HG03457 (cell line): ENCODE data around the gene ANXA5.
A peak's percentile ranks its signal among the peaks of the same experiment; 100 is the strongest.
"Not testable (repeated sequence)": the region's sequence is repeated elsewhere in the genome, so short reads cannot be mapped to it uniquely, and the experiment has no call there.

ENCODE experiments used
- ATAC-seq: cut with Tn5 transposase; IDR thresholded peaks from one replicate; pipeline ENCODE4 v1.9.1; 2021; ENCODE audit warnings: moderate number of reproducible peaks; ENCODE audit not compliant: unreplicated experiment

The ANXA5 gene

DNA sequence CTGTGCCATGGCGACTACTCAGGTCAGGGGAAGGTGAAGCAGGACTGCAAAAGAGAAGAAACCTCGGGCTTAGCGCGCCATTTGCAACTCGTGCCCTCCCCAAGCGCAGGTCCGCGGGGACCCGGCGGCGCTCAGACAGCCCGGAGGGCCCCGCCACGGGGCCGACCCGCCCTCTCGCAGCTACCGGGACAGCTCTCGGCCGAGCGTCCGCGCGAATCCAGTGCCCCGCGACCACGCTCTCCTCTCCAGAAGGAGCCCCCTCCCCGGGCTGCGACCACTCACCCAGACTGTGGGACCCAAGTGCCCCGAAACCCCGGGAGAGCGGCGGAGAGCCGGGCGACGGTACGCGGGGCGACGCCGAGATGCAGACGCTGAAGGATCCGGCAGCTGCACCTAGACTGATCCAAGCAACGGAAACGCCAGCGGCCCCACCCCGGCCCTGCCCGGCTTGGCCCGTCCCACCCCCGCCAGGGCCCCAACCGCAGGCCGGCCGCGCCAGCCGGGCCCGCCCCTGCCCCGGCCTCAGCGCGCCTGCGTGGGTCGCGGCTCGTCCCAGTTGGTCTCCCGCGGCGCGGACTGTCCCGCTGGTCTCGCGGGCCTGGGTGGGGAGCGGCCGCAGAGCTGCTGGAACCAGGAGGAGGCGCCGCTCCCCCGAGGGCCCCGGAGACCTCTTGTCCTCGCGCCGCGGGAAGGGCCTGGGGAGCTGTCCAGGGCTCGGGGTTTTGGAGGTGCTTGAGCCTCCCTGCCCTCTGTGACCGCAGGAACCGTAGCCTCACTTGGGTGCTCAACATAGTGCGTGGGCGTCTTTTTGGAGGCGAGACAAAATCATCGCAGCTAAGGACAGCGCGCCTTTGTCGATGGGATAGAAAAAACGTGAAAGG lies at the start of gene ANXA5:
Gene ANXA5 (minus strand): TSS at position 400 of the 881 bp plus-strand sequence. CDS start 391 bp downstream, at position 9.
- peak; percentile 87 for ATAC-seq

DNA sequence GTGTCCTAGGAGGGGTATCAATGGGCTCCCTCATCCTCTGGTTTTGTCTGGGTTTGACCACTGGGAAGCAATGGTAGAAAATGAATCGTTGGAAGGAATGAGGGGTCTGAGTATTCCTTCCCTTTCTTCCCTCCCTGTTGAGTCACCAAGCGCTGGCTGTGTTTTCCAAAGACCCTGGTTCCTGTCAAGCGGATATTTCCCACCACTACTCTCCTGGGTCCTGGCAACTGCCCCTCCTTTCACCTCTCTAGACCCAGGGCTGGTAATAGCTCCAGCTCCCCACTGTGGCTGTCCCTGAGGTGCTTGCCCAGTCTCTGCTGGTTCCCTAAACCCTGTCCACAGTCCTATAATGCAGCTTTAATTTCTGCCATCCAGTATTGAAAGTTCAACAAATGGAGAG lies 46.0 kb upstream of the ANXA5 start:
- ATAC-seq = no peak

DNA sequence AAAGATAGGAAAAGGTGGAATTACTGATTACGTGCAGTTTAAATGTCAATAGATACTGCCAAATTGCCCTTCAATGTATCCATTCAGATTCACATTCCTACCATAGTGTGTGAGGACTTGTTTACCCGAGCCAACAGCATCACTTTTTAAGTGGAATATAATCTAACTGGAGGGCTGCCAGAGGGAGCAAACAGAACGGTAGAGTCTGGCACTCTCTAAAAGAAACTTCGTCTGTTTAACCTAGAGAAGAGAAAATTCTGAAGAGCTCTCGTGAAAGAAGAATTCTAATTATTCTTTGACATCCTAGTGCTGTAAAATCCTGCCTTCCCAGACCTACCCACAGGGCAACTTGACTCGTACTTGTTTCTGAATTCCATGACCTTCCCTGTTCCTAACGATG lies 45.0 kb upstream of the ANXA5 start:
- ATAC-seq = no peak

DNA sequence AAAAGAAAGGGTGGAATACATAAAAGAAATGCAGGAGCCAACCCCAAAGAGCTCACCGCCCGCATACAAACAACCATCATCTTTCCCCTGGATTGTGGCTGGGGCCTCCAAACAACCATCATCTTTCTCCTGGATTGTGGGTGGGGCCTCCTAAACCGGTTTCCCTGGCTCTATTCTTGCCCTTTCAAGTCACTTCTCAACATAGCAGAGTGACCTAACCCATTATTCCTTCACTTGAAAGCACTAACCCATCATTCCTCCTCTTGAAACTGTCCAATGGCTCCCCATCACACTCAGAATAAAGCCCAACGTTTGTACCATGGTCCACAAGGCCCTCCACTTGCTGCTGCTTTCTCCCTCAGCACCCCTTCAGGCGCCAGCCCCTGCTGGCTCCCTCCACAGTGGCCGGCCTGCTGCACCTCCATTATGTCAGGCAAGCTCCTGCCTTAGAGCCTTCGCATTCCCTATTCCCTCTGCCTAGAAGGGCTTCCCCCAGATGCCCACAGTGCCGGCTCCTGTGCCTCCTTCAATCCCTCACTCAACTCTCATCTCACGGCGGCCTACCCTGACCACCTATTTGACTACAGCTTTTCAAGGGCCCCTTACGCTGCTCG lies 44.1 kb upstream of the ANXA5 start:
- no peak for ATAC-seq

DNA sequence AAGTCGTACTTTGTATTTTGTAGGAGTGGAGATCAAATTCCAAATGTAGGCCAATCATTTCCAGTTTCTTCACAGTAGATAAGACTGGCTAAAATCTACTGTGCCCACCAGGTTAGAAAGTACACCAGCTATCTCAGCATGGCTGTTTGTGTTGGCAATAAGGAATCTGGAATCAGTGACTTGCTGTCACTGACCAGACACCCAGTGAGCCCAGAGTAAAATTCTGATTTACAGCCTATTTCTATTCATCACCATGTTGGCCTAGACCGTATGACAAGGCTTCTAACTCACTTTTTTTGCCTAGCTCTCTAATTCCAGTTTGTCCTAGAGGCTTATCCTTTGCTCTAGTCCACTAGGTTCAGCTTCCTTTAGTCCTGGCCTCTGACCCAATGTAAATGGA lies 42.8 kb upstream of the ANXA5 start:
- ATAC-seq = no peak

DNA sequence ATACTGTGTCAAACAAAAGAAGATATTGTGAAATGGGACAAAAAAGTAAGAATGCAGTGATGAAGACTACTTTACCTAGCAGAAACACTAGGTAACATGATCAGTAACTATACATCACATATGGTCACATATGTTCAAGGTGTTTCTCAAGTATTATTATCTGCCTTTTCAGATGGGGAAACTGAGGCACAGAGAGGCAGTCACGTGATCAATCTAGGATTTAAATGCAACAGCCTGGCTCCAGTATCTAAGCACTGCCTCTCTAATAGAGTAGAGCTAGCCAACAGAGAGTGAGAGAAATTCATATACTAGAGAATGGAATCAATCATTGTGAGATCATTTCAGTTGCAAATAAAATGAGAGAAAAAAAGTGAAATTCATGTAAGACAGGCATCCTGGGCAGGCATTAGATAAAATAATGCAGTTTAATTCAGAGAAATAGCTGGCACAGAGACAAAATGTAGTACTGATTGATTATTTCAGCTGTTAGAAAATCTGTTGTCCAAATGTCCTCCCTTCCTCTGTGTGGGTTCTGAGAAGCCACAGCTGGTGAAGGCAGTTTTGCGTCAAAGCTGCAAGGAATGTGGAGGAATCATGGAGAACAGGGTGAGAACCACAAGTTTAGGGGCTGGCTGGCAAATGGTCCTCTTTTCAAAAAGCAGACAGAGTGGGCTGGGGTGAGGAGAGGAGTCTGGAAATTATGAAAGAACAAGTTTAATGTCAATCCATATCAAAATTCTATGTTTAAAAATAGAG lies 42.2 kb upstream of the ANXA5 start:
- no peak for ATAC-seq

DNA sequence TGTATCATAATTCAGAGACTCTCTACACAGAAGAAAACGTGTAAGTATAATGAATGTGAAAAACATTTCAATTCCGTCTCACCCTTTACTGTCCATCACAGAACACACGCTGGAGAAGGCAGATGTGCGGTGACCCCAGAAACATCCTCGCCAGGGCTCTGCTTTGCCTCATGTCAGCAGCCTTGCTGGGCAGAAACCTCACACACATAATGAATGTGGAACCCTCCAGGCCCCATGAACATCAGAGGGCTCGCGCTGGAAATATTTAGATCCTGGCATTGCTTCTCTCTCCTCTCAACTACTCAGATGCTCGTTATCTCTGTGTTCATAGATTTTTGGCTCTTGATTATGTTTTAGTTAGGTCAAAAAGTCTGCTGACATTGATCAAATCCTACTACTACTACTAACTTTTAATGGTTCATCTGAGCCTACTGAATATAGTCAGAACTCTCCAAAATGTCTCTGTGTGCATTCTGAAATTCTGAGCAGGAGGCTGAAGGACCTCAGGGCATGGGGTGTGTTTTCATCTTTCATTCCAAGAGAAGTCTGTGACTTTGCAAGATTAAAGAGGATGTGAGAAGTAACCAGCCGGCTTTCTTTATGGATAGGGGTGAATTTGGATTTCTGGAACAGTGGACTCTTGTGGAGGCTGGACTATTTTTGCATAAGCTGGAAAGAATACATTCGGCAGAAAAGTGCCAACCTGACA lies 41.2 kb upstream of the ANXA5 start:
- no peak for ATAC-seq

DNA sequence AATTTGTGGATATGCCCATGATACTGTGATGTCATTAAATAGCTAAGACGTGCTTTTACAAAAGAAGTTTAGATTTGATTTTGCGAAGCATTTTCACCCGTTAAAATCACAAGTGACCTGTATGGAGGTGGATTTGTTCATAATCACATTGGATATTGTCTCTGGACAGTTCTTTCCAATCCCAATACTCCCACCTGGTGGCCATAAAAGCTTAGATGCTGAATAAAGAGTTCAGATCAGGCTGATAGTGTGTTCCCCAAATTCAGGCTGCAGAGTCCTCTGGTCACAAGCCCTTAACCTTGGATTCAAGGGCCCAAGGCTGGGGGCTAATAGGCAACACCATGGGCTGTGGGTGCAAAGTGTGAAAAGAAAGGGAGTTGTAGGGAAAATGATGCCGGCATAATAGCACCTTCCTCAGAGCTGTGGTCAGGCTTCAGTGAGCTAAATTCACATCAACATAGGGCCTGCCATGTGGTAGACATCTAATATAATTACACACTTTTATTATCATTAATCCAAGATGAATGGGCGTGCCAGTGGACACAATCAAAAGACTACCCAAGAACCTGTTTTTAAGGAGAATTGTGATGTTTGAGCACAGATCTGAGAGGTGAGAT lies 40.1 kb upstream of the ANXA5 start:
- ATAC-seq = no peak

DNA sequence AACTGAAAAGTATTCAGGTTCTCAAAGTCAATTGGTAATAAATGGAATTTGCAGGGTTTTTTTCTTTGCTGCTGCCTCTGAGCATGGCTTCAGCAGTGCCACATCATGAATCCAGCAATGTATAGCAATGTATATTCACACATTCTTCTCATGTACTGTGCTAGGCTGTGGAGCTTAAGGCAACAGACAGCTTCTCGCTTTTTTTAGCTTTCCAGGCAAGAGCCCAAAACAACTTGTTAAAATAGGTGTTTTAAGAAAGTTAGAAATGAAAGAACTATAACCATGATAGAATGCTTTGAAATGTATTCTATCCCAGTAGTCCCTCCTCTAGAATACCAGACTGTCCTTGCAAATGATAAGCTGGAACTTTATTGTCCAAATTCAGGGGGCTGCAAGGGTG lies 37.8 kb upstream of the ANXA5 start:
- ATAC-seq = no peak

DNA sequence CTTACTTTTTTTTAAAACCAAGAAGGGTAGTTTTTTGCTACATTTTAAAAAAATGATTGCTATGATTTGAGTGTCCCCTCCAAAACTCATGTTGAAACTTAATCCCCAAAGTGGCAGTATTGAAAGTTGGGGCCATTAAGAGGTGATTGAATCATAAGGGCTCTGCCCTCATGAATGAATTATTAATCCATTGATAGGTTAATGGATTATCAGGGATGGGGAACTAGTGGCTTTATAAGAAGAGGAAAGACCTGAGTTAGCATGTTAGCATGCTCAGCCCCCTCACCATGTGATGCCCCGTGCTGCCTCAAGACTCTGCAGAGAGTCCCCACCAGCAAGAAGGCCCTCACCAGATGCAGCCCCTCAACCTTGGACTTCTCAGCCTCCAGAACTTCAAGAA lies 37.2 kb upstream of the ANXA5 start:
- no peak for ATAC-seq

DNA sequence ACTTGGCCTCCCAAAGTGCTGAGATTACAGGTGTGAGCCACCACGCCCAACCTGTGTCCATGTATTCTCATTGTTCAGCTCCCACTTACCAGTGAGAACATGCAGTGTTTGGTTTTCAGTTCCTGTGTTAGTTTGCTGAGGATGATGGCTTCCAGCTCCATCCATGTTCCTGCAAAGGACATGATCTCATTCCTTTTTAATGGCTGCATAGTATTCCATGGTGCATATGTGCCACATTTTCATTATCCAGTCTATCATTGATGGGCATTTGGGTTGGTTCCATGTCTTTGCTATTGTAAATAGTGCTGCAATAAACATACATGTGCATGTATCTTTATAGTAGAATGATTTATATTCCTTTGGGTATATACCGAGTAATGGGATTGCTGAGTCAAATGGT lies 33.0 kb upstream of the ANXA5 start:
- not testable (repeated sequence) for ATAC-seq

DNA sequence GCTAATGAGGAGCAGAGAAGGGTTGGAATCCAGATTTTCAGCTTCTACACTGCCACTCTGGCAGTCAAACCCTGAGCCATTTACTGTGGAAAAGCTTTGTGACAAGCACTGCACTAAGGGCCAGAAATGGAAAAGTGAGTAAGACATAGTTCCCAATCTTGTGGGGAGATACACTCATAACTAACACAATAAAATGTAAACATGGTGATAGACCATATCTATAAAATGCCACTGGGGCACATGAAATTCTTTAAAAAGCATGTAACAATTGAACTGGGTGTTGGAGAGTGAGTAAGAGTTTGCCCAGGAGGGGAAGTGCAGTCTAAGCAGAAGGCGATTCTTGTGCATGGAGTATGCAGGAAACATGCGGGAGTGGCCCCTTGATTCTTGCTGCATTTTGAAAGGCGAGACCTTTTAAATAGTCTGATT lies 32.0 kb upstream of the ANXA5 start:
- ATAC-seq = no peak

DNA sequence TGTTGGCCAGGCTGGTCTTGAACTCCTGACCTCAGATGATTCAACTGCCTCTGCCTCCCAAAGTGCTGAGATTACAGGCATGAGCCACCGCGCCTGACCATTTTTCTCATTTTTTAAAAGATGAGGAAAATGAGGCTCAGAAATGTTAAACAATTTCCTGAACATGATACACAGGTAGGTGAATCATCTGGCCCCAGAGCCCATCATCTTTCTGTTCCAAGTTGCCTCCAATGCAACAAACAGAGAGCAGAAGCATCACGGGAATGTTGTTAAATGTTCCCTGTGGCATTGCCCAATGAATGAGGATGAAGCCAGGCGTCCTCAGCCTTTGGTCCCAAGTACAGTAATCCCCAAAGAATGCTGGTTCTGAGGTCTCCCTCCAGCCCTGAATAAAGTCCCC lies 31.3 kb upstream of the ANXA5 start:
- ATAC-seq = no peak

DNA sequence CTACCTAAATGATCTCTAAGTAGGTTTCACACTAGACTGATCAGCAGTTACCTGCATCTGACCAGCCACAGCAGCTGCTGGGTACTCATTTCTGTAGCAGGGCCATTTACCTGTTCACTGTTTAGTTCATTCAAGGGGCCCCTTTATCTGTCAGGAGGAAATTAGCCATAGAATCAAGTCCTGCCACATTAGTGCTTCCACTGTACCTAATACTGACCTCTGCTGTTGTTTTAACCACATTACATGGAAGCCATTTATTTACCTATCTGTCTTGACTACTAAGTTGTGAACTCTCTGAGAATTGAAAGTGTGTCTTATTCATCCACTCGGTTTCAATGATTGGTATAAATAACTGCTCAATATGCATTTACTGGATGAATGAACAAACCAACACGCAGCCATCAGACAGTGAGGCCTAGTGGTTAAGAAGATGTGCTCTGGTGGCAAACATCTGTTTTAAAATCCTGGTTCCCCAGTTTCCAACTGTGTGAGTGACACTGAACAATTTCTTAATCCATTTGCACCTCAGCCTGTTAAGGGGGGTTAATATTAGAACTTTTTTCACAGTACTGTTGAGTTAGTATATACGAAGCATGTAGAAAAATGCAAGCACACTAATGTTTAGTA lies 30.0 kb upstream of the ANXA5 start:
- peak; percentile 98 for ATAC-seq

DNA sequence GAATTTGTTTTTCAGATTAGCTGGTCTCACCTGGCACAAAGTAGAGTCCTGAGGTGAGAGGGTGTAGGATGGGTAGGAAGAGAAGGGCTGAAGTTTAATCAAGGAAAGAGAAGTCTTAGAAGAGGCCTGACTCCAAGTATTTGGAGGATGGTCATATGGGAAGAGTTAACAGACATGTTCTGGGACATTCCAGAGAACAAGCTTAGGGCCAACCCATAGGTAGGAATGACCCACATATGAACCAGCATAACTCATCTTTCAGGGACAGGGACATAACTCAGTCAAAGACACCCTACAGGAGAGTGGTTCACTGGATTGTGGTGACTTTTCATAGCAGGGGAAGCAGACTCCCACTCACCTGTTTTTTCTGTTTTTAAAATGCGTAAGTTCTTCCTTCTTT lies 27.9 kb upstream of the ANXA5 start:
- ATAC-seq = no peak

DNA sequence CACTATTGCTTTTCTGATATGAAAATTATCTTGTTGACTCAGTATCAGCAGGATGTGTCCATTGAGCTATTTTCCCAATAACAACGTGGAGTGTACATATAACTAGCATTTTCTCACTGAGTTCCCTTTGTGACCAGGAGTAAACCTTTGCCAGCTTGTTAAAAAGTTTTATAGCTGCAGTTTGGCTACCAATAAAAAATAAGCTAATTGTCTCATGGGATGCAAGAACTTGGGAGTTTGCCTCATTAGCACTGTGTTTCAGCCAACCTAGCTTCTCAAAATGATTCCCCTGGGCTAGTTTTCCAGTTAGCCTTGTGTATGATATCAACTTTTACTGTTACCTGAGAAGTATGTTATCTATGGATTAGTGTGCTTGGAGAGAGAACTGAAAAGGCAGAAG lies 24.9 kb upstream of the ANXA5 start:
- no peak for ATAC-seq

DNA sequence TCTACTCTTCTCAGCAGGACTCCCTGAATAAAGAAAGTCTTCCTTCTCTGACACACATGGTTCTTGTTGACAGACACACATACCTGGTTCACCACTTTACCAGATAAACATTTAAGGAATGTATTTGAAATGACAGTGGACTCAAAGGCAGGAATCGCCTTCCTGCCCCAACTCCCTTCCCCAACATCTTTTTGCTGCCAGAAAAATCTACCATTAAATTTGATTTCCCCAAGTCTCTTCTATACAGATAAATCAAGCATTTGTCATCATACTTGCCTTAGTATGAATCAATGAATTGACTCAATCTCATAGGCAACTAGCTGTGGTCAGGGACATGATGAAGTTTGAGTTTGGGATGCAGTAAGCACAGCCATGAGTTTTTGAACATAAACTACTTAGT lies 23.3 kb upstream of the ANXA5 start:
- no peak for ATAC-seq

DNA sequence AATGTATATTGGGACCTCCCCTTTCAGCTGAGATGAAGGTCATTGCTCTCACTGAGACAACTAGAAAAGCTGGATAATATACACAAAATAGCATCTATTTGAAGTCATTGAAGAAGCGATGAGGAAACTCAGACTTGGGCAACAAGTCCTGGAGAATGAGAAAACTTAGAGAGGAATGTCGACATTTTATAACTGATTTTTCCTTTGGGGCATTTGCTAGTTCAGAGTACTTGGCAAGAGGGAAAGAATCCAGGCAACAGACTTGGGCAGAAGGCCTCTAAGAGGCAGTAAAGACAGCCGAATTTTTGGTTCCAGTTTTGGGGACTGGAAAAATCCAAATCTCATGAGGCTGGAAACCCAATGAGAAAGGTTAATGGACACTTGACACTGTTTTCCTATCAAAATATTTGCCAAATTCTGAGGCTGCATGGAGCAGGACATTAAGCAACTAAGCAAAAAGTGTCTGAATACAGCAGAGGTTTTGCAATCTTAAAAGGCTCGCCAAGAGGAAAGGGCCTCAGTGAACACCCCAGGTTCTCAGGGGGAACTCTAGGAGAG lies 21.0 kb upstream of the ANXA5 start:
- no peak for ATAC-seq

DNA sequence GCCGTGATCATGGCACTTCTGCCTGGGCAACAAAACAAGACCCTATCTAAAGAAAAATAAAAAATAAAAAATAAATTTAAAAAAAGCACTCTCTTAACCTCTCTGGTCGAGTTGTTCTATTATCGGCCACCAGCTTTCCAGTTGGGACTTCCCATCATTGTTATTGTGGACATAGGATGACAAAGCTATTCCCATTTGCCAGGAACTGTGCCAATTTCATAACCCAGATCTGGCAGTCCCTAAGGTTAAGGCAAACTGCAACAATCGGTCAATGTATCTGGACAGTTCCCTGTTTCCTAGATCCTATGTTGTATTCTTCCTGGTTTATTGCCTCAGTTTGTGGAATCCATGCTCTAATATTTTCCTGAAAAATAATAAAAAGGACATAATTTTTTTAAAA lies 17.8 kb upstream of the ANXA5 start:
- no peak for ATAC-seq

DNA sequence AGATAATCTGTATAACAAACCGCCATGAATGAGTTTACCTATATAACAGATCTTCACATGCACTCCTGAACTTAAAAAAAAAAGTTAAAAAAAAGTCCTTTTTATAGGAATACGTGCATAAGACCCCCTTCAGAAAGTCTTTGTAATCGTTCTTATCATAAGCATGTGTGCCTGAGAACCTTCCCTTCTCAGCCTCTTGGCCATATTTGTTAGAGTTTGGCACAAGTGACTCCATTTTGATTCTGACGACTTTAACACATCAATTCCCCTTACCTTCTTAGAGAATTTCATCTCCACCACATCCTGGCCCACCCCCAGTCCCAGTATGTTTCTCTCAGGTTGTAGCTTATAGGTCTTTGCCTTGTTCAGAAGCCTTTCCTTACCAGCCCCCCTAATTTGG lies 16.0 kb upstream of the ANXA5 start:
- ATAC-seq = no peak
